Measurements from ENCODE around the gene ADRB2. TPM values are rescaled to one million over a fixed set of nuclear protein-coding genes. Genes with fewer than 3 reads are reported as not detected.

ADRB2 gene
- total RNA-seq, 1 experiment from 2014 or later: 0.25 TPM

GRCh38 chr5:148833122-148833521 is 6.7 kb downstream of the ADRB2 start (continued):
- TF ChIP-seq ATF3 (IDR thresholded peaks at IDR 0.05): no peak
- TF ChIP-seq TCF7L2 (IDR thresholded peaks at IDR 0.05; ENCODE audit: borderline replicate concordance, extremely low read depth, insufficient read depth, insufficient read length): no peak
- TF ChIP-seq JUND (IDR thresholded peaks at IDR 0.05): no peak
- TF ChIP-seq CBX3 (IDR thresholded peaks at IDR 0.05; ENCODE audit: low read depth): no peak

- TF ChIP-seq TCF7L2 (IDR thresholded peaks at IDR 0.05; ENCODE audit: borderline replicate concordance, extremely low read depth, insufficient read depth, insufficient read length) (no peak), ZNF274 (IDR thresholded peaks at IDR 0.05; ENCODE audit: low read depth, low read length) (no peak), EGR1 (IDR thresholded peaks at IDR 0.05; ENCODE audit: low read depth) (no peak), YY1 (IDR thresholded peaks at IDR 0.05; ENCODE audit: extremely low read depth, insufficient replicate concordance, low read depth, low read length) (no peak), EZH2phosphoT487 (IDR thresholded peaks at IDR 0.05; ENCODE audit: borderline replicate concordance) (no peak), ZFX (IDR thresholded peaks at IDR 0.05) (no peak), ZBTB33 (IDR thresholded peaks at IDR 0.05; ENCODE audit: extremely low read depth, insufficient replicate concordance, low read length) (no peak), ATF3 (IDR thresholded peaks at IDR 0.05) (no peak), CBX3 (IDR thresholded peaks at IDR 0.05; ENCODE audit: low read depth) (no peak), CEBPB (IDR thresholded peaks at IDR 0.05; ENCODE audit: low read depth) (no peak), REST (IDR thresholded peaks at IDR 0.05; ENCODE audit: low read depth) (no peak)
- Histone ChIP-seq H3K27me3 (ENCODE audit: insufficient read depth, low read length) (no peaks in the 10 kb centered on the region; the same call in 1 of the 2 replicates), H3K9me3 (ENCODE audit: control insufficient read depth in 1 of 2, insufficient read depth in 1 of 2, low read depth in 1 of 2, low read length in 2 of 2) (no peaks in the 10 kb centered on the region), H3K4me1 (ENCODE audit: control insufficient read depth in 1 of 2, insufficient read depth in 2 of 2, low read length in 2 of 2) (no peaks in the 10 kb centered on the region), H2AFZ (ENCODE audit: low read depth, low read length, poor library complexity, severe bottlenecking) (no peak overlapping the region), H3K4me2 (ENCODE audit: low read length) (no peak overlapping the region), H4K20me1 (ENCODE audit: insufficient read depth) (no peaks in the 10 kb centered on the region), H3K36me3 (ENCODE audit: control insufficient read depth in 1 of 2, insufficient read depth in 2 of 2, low read length in 2 of 2) (no peaks in the 10 kb centered on the region), H3K4me3 (replicated peaks in 1 of 2; ENCODE audit: low read depth in 1 of 2, low read length in 2 of 2) (no peak overlapping the region), H3K79me2 (ENCODE audit: insufficient read depth, low read length) (no peaks in the 10 kb centered on the region), H3K9me2 (ENCODE audit: insufficient read depth) (no peaks in the 10 kb centered on the region), H3K9ac (ENCODE audit: low read length) (no peak overlapping the region), H3K27ac (ENCODE audit: low read depth, low read length) (no peak overlapping the region)
- ChIA-PET POLR2A (no interaction called here), CTCF (no interaction called here), RAD21 (ENCODE audit: low non-redundant PET in 1 of 2, low total read pairs in 2 of 2, uncharacterized antibody in 2 of 2, unreplicated experiment in 2 of 2) (no interaction called here)
- intact Hi-C loops (cut with micrococcal nuclease): no loop called here
- no TSS peak for BruUV-seq (replicated peaks)
- DNase-seq (ENCODE audit: low read depth, low spot score) (no peak), ATAC-seq (no peak)
These were observed 7.5 kb downstream of the ADRB2 start for GRCh38 chr5:148833925-148834324.

Measured in HCT116 (cell line).